GM12801 (cell line): ENCODE results near the gene RCOR3.

Source experiments
- CTCF ChIP-seq: IDR thresholded peaks from one replicate; pipeline ENCODE4 v1.5.1; 2011; ENCODE audit warnings: control low read depth; ENCODE audit not compliant: insufficient read length; ENCODE audit errors: extremely low read depth

The RCOR3 gene

GRCh38 chr1:211258756-211259637, at the start of gene RCOR3:
Gene RCOR3 (plus strand): TSS chr1:211259366. CDS start chr1:211259561, 195 bp downstream.
- TF ChIP-seq CTCF: no peak

- no peak for TF ChIP-seq CTCF
Measured at GRCh38 chr1:211210052-211210451, 49.1 kb upstream of the RCOR3 start.

GRCh38 chr1:211210965-211211364, 48.2 kb upstream of the RCOR3 start:
- TF ChIP-seq CTCF: no peak

DNA sequence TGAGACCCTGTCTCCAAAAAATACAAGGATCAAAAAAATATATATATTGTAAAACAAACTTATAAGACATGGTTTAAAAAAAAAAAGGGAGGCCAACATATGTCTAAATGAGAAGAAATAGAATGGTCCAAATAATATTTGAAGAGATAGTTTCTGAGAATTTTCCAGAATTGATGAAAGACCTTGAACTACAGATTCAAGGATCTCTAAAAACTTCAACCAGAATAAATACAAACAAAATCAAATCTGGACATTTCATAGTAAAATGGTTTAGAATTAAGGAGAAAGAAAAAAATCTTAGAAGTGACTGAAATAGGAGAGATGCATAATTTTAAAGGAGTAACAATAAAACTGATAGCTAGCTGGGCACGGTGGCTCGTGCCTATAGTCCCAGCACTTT, 45.5 kb upstream of the RCOR3 start:
- TF ChIP-seq CTCF: no peak

DNA sequence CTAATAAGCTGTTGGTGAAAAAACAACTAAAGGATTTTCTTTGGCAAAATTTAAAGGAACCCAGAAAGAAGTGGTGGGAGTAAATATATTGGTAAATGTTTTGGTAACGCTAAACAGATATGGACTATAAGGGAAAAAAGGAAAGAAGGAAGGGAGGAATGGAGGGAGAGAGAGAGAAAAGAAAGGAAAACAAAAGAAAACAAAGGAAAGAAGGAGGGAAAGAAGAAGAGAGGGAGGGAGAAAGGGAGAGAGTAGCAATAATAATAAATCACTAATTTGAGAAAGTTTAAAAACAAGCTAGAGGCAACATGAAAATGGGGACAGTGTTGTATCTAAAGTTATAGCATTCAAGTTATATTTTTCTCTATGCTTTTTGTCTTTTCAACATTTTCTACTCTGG, 43.6 kb upstream of the RCOR3 start:
- TF ChIP-seq CTCF: no peak

GRCh38 chr1:211217392-211217791, 41.8 kb upstream of the RCOR3 start:
- no peak for TF ChIP-seq CTCF

DNA sequence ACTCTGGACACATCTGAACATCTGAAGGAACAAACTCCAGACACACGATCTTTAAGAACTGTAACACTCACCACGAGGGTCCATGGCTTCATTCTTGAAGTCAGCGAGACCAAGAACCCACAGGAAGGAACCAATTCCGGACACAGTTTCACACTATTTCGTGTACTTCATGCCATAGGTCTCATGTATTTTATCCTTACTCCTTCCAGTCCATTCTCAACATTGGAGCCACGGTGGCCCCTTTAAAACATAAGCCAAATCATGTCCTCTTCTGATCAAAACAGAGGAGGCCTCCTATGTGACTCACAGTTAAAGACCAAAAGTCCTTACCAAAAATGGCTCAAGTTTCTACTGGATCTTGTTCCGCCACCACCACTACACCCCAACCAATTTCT, 29.8 kb upstream of the RCOR3 start:
- TF ChIP-seq CTCF: no peak

GRCh38 chr1:211231873-211232272, 27.3 kb upstream of the RCOR3 start:
- TF ChIP-seq CTCF: no peak
